ENCODE data around the gene GTF3A.

The GTF3A gene

GRCh38 chr13:27424246-27425157, at the start of gene GTF3A:
Gene GTF3A (plus strand): TSS chr13:27424619.
- H3K27ac Mint-ChIP-seq: peak within 1 kb of the TSS; percentile 76 to 89
- peaks cover 42% of the 10 kb centered on the region for H3K4me1 Mint-ChIP-seq
- peak; percentile 74 for ATAC-seq
- DNase-seq: peak; percentile 89 to 90
- no peaks in the 10 kb centered on the region for H3K27me3 Mint-ChIP-seq
- no peaks in the 10 kb centered on the region for H3K9me3 Mint-ChIP-seq
- H3K4me3 Mint-ChIP-seq: peak within 1 kb of the TSS; percentile 84 to 95

DNA sequence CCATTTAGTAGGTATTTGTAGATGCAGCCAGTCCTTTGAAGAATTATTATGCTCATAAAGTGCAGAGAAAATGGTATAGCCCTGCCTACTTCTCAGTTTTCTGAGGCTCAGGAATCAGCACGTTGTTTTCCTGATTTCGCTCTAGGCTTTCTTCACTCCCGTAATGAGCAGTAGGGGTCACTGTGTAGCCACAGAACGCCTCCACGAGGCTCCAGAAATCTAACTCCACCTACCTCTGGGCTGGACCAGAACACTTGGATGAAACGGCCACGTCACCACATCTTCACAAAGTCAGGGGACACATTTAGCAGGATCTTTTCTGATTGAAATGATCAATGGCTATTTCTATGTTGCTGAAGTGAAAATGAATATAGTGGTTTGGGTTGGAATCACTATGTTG, 49.8 kb upstream of the GTF3A start:
- DNase-seq (peak; percentile 36 to 56), ATAC-seq (peak; percentile 88)
- H3K9me3 Mint-ChIP-seq: no peaks in the 10 kb centered on the region
- peaks cover 8% of the 10 kb centered on the region for H3K4me1 Mint-ChIP-seq
- H3K27ac Mint-ChIP-seq: no peak overlapping the region
- H3K4me3 Mint-ChIP-seq: no peak overlapping the region
- peaks cover 30% of the 10 kb centered on the region for H3K27me3 Mint-ChIP-seq

DNA sequence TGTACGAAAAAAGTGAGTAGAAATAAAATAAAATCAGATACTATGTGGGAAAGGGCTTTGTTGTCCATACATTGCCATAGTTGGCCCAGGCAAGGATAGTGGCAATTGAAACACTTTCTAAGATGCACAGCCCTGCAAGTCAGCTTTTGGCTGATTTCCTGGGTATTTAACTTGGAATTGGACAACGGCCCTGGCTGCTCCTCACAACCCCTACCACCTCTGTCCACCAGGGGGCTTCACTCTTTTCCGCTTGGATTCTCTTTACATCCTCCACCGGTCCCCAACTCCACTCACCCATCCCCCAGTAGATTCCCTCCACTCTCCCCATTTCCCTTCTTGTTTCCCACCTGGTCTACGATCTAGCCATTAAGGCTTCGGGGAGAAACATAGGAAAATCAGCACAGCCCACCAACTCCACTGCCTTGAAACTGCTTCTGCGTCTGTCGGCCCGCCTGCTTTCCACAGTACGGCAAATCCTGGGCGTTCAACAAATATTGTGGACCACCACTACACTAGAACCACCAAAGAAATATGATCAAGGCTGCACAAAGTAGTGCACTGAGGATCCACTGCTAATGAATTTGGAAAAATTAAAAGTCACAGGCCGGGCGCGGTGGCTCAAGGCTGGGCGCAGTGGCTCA, 48.6 kb upstream of the GTF3A start:
- H3K9me3 Mint-ChIP-seq: no peaks in the 10 kb centered on the region
- ATAC-seq (peak; percentile 48), DNase-seq (peak; percentile 35 to 39)
- H3K27ac Mint-ChIP-seq: no peak overlapping the region
- H3K27me3 Mint-ChIP-seq: peaks cover 38% of the 10 kb centered on the region
- H3K4me3 Mint-ChIP-seq: no peak overlapping the region
- H3K4me1 Mint-ChIP-seq: peaks cover 8% of the 10 kb centered on the region

GRCh38 chr13:27379126-27379525, 45.3 kb upstream of the GTF3A start:
- H3K27me3 Mint-ChIP-seq: peaks cover 14% of the 10 kb centered on the region
- ATAC-seq (no peak), DNase-seq (no peak)
- H3K9me3 Mint-ChIP-seq: no peaks in the 10 kb centered on the region
- H3K4me3 Mint-ChIP-seq: no peak overlapping the region
- no peak overlapping the region for H3K27ac Mint-ChIP-seq
- H3K4me1 Mint-ChIP-seq: peaks cover 8% of the 10 kb centered on the region

- H3K4me1 Mint-ChIP-seq: peaks cover 4% of the 10 kb centered on the region
- peak overlapping the region in 1 of 2 donors; percentile 86 for H3K27ac Mint-ChIP-seq
- no peak overlapping the region for H3K4me3 Mint-ChIP-seq
- DNase-seq: peak; percentile 54 to 67
- H3K27me3 Mint-ChIP-seq: peaks cover 8% of the 10 kb centered on the region
- peak; percentile 66 for ATAC-seq
- no peaks in the 10 kb centered on the region for H3K9me3 Mint-ChIP-seq
These were observed 44.5 kb upstream of the GTF3A start for GRCh38 chr13:27379694-27380641.

- Mint-ChIP-seq H3K9me3 (no peaks in the 10 kb centered on the region), H3K27ac (no peak overlapping the region)
- DNase-seq: no peak
These were observed 42.8 kb upstream of the GTF3A start for GRCh38 chr13:27381601-27382000.

DNA sequence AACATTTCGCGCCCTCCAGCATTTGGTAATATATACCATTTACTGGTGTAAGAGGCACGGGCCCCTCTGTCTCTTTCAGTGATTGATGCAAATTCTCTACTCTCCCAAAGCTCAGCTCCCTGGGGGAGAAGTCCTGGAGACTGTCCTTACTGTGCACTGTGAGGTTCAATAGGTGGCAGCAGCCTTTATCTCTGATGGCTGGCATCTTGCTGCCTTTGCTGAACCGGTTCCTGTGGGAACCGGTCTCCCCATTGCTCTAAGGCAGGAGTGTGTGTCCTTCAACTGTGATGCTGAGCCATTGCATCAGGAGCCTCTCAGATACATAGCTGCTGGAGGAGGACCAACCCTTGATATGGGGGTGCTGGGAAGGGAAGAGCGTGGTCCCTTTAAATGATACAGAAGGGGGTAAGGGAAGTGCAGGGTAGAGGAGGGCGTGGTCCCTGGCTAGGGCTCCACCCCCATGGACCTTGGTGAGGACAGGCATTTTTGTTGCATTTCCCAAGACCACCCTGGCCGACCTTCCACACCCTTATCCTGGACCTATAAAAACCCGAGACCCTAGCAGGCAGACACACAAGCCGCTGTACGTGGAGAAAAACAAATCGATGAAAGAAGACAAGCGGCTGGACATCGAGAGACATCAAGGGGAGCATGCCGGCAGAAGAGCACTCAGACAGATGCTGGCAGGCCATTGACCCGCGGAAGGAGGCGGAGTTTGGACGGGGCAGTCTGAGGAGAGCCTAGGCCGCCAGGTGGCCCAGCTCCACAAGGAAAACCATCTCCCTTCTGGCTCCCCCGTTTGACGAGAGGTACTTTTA, 41.1 kb upstream of the GTF3A start:
- no peak for ATAC-seq
- H3K27ac Mint-ChIP-seq: no peak overlapping the region
- H3K27me3 Mint-ChIP-seq: peaks cover 8% of the 10 kb centered on the region
- no peaks in the 10 kb centered on the region for H3K4me1 Mint-ChIP-seq
- no peaks in the 10 kb centered on the region for H3K9me3 Mint-ChIP-seq
- H3K4me3 Mint-ChIP-seq: no peak overlapping the region
- no peak for DNase-seq

More at GRCh38 chr13:27381601-27382000, 42.8 kb upstream of the GTF3A start:
- H3K4me3 Mint-ChIP-seq: no peak overlapping the region
- no peak for ATAC-seq
- peaks cover 8% of the 10 kb centered on the region for H3K27me3 Mint-ChIP-seq
- H3K4me1 Mint-ChIP-seq: no peaks in the 10 kb centered on the region

GRCh38 chr13:27384285-27384684, 40.1 kb upstream of the GTF3A start:
- no peak for DNase-seq
- H3K9me3 Mint-ChIP-seq: no peaks in the 10 kb centered on the region
- peaks cover 8% of the 10 kb centered on the region for H3K27me3 Mint-ChIP-seq
- H3K4me3 Mint-ChIP-seq: no peak overlapping the region
- no peak for ATAC-seq
- no peak overlapping the region for H3K27ac Mint-ChIP-seq
- no peaks in the 10 kb centered on the region for H3K4me1 Mint-ChIP-seq

DNA sequence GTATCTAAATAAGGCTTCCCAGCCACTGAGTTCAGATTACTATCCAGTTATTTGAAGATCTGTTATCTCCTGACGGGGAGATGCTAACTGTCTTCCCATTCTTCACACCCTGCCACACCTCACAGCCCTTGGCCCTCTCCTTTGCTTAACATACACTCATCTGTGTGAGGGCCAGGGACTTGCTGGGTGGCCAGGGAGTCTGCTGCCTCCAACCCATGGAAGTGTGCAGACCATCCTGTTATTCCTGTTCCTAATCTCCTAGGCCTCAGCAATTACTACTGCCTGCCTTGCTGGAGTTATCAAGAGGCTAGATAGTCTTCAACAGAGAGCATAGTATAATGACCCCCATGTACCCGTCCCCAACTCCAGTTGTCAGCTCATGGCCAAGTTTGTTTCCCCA, 36.2 kb upstream of the GTF3A start:
- Mint-ChIP-seq H3K4me1 (no peaks in the 10 kb centered on the region), H3K27me3 (no peaks in the 10 kb centered on the region), H3K4me3 (no peak overlapping the region), H3K27ac (no peak overlapping the region), H3K9me3 (no peaks in the 10 kb centered on the region)
- ATAC-seq (no peak), DNase-seq (no peak)

DNA sequence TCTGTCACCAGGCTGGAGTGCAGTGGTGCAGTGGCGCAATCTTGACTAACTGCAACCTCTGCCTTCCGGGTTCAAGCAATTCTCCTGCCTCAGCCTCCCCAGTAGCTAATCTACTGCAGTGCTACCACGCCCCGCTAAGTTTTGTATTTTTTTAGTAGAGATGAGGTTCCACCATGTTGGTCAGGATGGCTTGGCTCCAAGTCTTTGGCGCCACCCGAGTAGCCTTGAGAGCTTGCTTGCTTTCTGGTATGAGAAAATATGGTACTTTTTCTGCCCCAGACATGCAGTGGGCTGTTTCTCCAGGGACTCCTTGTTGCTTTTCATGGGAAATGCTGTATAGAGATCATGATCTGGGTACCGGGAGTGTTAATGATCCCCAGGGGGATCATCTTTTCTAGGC, 34.5 kb upstream of the GTF3A start:
- no peaks in the 10 kb centered on the region for H3K27me3 Mint-ChIP-seq
- no peak overlapping the region for H3K4me3 Mint-ChIP-seq
- H3K27ac Mint-ChIP-seq: no peak overlapping the region
- no peaks in the 10 kb centered on the region for H3K4me1 Mint-ChIP-seq
- no peak for DNase-seq
- no peaks in the 10 kb centered on the region for H3K9me3 Mint-ChIP-seq
- no peak for ATAC-seq

DNA sequence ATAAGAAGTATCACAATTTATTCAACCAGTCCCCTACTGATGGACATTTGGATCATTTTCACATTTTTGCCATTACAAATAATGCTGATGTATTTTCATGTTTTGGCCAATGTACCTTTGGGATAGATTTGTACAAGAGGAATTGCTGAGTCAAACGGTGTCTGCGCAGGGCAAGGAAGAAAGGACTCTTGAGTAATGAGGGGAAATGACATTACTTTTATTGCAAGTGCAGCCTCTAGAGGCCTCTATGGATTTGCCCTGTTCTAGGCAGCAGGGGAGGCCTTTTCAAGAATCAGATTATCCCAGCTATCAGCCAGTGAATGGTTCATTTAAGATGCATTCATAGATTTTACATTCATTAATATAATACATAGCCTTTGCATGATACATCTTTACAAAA, 32.9 kb upstream of the GTF3A start:
- Mint-ChIP-seq H3K9me3 (no peaks in the 10 kb centered on the region), H3K4me1 (no peaks in the 10 kb centered on the region), H3K27me3 (no peaks in the 10 kb centered on the region), H3K4me3 (no peak overlapping the region), H3K27ac (no peak overlapping the region)
- no peak for DNase-seq
- no peak for ATAC-seq

DNA sequence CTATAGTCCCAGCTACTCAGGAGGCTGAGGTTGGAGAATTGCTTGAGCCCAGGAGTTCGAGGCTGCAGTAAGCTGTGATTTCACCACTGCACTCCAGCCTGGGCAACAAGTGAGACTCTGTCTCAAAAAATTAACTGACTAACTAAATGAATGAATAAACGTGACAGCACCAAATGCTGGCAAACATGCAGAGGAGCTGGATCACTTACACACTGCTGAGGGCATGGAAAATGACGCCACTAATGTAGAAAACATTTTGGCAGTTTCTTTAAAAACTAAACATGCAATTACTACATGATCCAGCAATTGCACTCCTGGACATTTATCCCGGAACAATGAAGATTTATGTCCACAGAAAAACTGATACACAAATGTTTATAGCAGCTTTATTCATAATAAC, 31.3 kb upstream of the GTF3A start:
- Mint-ChIP-seq H3K9me3 (no peaks in the 10 kb centered on the region), H3K4me1 (no peaks in the 10 kb centered on the region)

DNA sequence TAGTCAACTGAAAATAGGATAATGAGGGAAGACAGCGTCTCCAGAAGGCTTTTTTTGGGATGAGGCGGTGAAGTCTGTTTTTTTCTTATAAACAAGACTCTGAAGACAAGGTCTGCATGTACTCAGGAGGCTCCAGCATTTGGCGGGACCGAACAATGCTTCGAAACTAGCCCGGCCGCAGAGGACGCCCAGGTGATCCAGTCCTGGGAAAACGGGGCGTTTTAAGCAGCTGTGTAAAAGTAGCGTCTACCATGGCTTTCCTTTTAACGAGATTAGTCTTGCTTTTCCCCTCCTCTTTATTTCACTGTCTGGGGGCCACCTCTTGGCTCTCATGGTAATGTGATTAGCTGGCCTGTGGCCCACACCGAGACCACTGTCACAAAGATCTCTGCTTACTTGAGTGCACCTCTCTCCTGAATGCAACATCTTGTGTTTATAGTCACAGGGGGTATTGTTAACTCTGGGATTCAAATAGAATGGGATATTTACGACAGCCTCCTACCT, 29.4 kb upstream of the GTF3A start:
- Mint-ChIP-seq H3K4me1 (no peaks in the 10 kb centered on the region), H3K27ac (no peak overlapping the region), H3K9me3 (no peaks in the 10 kb centered on the region), H3K27me3 (no peaks in the 10 kb centered on the region), H3K4me3 (no peak overlapping the region)
- DNase-seq (no peak), ATAC-seq (no peak)

More for the DNA sequence above, 31.3 kb upstream of the GTF3A start:
- no peak overlapping the region for H3K27ac Mint-ChIP-seq
- H3K27me3 Mint-ChIP-seq: no peaks in the 10 kb centered on the region
- no peak overlapping the region for H3K4me3 Mint-ChIP-seq
- ATAC-seq: no peak
- DNase-seq: no peak

DNA sequence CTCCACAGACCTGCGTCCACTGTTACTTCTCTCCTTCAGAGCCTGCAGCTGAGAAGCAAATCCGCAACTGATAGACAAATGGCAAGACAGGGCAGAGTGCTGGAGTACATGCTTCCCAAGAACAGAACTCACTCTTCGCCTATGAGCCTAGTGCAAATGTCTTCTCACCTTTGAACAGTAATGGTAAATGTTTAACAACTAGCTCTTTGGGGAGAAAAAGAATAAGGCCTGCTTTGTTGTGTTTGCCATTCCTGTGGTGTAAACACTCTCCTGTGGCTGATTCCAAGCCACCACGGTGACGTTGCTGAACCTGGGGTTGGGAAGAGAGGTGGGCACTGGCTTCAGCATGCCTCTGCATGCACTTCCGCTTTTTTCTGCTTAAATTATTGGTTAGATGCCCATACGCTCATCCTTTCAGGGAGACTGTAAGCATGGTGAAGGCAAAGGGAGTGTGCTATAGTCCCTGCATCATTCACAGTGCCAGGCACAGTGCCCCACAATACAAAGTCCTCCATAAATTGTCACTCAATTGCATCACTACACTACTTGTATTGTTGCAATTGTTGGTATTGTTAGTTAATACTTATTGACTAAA, 28.1 kb upstream of the GTF3A start:
- Mint-ChIP-seq H3K27me3 (no peaks in the 10 kb centered on the region), H3K4me1 (no peaks in the 10 kb centered on the region), H3K4me3 (no peak overlapping the region), H3K9me3 (no peaks in the 10 kb centered on the region), H3K27ac (no peak overlapping the region)
- ATAC-seq: no peak
- no peak for DNase-seq

All from stimulated activated naive CD8-positive, alpha-beta T cell treated with anti-CD3 and anti-CD28 coated beads, Interleukin-15, amount 100 ng/mL, for 72 hours (primary cell).